HL-60 (cell line): ENCODE data around the gene RPS17.

ENCODE experiments used
- GABPA ChIP-seq: IDR thresholded peaks from 2 replicates; pipeline ENCODE4 v1.6.1; 2012; ENCODE audit warnings: low read depth
- POLR2AphosphoS5 ChIP-seq: IDR thresholded peaks from 2 replicates; pipeline ENCODE4 v1.6.1; 2012; ENCODE audit warnings: low read depth
- REST ChIP-seq: IDR thresholded peaks from 2 replicates; pipeline ENCODE4 v1.6.1; 2012; ENCODE audit warnings: low read depth; ENCODE audit not compliant: insufficient replicate concordance
- SPI1 ChIP-seq: IDR thresholded peaks from 2 replicates; pipeline ENCODE4 v1.6.1; 2012; ENCODE audit warnings: low read depth, mild to moderate bottlenecking, borderline replicate concordance
- TF ChIP-seq, protein P1 (sequence below): IDR thresholded peaks from one replicate; pipeline ENCODE4 v1.5.1; 2011; ENCODE audit warnings: low read length, control low read depth, inconsistent platforms; ENCODE audit not compliant: insufficient read depth

DNA sequence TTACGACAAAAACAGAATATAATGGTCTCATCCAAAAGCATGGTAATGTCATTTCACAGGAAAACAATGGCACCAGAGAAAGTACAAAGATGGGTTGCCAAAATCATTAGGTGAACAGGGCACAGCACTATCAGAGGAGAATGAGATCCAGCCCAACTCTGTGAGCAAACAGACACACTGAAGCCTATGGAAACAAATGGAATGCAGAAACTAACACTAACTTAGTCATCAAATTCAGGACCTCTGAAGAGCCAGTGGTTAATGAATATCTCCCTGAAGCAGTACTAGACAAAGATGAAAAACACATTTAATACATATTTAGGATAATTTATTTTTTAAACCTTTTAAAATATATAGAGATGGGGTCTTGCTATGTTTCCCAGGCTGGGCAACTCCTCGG is 14.6 kb upstream of the RPS17 start:
- TF ChIP-seq SPI1: no peak
- TF ChIP-seq, protein P1, sequence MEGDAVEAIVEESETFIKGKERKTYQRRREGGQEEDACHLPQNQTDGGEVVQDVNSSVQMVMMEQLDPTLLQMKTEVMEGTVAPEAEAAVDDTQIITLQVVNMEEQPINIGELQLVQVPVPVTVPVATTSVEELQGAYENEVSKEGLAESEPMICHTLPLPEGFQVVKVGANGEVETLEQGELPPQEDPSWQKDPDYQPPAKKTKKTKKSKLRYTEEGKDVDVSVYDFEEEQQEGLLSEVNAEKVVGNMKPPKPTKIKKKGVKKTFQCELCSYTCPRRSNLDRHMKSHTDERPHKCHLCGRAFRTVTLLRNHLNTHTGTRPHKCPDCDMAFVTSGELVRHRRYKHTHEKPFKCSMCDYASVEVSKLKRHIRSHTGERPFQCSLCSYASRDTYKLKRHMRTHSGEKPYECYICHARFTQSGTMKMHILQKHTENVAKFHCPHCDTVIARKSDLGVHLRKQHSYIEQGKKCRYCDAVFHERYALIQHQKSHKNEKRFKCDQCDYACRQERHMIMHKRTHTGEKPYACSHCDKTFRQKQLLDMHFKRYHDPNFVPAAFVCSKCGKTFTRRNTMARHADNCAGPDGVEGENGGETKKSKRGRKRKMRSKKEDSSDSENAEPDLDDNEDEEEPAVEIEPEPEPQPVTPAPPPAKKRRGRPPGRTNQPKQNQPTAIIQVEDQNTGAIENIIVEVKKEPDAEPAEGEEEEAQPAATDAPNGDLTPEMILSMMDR: no peak
- no peak for TF ChIP-seq POLR2AphosphoS5
- TF ChIP-seq GABPA: no peak
- no peak for TF ChIP-seq REST
